LNCaP clone FGC (cell line): Measurements from ENCODE around the gene JMY.

Experiments
- DNase-seq: peaks from one replicate; pipeline ENCODE4 v3.0.0-alpha.2; 2011; ENCODE audit warnings: low read depth
- H3K4me3 ChIP-seq: 2 replicates; pipeline ENCODE4 v1.5.1; 2011; ENCODE audit warnings: mild to moderate bottlenecking, low read depth, low read length, control low read depth
- TF ChIP-seq, protein P1 (sequence below): IDR thresholded peaks from 2 replicates; pipeline ENCODE4 v1.5.1; 2012; ENCODE audit warnings: mild to moderate bottlenecking; ENCODE audit not compliant: control insufficient read depth, insufficient read depth; ENCODE audit errors: extremely low read depth

Gene JMY

DNA sequence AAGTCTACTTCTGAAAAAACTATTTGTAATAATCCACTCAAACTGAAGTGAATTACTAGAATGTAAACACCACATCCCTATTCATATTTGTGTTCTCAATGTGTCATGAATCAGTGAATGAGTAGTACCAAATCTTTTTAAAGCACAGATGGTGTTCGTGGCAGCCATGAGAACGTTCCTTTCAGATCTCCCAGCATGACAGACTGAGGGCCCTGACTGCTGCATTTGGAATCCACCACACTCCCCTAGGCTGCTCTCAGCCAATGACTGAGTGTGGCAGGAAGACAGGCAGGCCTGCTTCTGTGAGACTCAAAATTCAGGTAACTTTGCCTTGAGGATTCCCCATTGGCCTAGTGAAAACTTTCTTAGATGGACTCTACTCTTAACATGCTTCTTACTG lies 10.9 kb upstream of the JMY start:
- TF ChIP-seq, protein P1, sequence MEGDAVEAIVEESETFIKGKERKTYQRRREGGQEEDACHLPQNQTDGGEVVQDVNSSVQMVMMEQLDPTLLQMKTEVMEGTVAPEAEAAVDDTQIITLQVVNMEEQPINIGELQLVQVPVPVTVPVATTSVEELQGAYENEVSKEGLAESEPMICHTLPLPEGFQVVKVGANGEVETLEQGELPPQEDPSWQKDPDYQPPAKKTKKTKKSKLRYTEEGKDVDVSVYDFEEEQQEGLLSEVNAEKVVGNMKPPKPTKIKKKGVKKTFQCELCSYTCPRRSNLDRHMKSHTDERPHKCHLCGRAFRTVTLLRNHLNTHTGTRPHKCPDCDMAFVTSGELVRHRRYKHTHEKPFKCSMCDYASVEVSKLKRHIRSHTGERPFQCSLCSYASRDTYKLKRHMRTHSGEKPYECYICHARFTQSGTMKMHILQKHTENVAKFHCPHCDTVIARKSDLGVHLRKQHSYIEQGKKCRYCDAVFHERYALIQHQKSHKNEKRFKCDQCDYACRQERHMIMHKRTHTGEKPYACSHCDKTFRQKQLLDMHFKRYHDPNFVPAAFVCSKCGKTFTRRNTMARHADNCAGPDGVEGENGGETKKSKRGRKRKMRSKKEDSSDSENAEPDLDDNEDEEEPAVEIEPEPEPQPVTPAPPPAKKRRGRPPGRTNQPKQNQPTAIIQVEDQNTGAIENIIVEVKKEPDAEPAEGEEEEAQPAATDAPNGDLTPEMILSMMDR, result no peak
- H3K4me3 ChIP-seq, result no peak overlapping the region
- no peak for DNase-seq

DNA sequence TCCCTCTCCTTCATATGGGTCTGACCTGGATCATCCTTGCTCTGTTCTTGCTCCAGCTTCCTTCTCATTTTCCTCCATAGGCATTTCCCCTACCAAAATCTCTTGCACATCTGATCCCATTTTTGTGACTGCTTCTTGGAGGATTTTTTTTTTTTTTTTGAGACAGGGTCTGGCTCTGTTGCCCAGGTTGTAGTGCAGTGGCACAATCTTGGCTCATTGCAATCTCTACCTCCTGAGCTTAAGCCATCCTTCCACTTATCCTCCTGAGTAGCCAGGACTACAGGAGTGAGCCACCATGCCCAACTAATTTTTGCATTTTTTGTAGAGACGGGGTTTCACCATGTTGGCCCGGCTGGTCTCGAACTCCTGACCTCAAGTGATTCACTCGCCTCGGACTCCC lies 10.5 kb upstream of the JMY start:
- no peak overlapping the region for H3K4me3 ChIP-seq
- DNase-seq, result no peak
- TF ChIP-seq, protein P1, result no peak

DNA sequence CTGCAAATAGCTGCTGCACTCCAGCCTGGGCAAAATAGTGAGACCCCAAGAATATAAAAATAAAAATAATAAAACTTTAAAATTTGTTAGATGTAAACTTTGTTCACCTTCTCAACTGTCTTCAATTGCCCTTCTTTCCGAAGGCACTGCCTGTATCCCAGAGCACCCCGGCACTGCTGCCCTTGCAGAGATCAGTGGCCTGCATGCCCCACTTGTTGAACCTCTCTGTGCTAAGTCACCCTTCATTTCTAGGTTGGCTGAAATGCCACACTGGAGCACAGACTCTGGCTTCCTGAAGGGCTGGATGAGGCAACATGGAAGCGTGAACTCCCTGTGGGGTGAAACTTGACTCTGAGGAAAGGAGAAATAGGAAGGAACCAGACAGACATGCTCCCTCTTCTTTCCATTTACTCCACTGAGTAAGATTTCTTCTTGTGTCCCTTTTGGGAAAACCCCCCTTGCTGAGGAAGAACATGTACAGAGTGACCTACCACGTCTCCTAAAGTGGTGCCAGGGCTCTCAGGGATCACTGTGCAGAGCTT lies 8.4 kb upstream of the JMY start:
- TF ChIP-seq, protein P1, result no peak
- no peak for DNase-seq
- no peak overlapping the region for H3K4me3 ChIP-seq

DNA sequence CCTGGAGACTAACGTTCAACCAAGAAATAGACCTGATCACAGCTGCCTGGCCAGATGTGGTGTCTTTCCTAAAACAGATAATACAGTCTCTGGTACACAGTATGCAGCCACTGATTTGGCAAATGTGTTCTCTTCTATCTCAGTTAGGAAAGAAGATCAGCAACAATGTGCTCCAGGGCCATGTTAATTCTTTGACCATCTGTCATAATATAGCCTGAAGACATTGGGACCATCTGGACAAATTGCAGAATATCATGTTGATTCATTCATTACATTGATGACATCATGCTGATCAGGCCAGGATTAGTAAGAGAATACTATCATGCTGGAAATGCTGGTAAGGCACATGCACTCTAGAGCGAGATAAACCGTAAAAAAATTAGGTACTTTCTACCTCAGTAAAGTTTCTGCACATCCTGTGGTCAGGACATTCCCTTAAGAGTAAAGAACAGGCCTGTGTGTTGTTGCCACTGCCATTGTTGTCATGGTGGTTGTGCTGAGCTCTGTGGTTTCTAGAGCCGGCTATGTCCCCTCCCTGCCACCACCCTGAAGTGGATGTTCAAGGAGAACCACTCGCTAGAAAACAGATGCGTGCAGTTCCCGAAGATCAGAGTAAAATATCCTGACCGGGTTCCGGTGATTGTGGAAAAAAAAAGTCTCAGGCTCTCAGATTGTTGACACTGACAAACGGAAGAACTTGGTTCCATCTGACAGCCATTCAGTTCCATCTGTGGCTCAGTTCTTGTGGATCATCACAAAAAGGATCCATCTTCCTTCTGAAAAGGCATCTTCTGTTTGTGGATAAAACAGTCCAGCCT lies 6.4 kb upstream of the JMY start:
- H3K4me3 ChIP-seq, result no peak overlapping the region
- no peak for DNase-seq
- TF ChIP-seq, protein P1, result no peak

DNA sequence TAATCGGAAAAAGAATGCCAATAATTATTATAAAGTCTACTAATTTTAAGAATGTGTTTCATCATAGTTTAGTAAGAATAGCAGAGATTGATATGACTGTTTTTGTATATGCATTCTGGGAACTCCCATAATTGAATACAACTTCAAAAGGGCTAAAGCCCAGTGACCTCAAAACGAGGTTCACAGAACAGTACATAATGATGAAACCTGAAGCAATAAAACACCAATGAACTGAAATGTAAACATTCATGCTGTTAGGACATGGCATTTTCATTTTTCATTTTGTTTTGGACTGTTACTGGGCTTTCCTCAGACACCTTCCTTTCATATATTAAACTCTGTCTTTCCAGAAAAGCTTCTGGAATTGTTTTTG lies 684 bp upstream of the JMY start:
- H3K4me3 ChIP-seq, result peak overlapping the region; percentile 67
- TF ChIP-seq, protein P1, result no peak
- DNase-seq, result peak; percentile 69

DNA sequence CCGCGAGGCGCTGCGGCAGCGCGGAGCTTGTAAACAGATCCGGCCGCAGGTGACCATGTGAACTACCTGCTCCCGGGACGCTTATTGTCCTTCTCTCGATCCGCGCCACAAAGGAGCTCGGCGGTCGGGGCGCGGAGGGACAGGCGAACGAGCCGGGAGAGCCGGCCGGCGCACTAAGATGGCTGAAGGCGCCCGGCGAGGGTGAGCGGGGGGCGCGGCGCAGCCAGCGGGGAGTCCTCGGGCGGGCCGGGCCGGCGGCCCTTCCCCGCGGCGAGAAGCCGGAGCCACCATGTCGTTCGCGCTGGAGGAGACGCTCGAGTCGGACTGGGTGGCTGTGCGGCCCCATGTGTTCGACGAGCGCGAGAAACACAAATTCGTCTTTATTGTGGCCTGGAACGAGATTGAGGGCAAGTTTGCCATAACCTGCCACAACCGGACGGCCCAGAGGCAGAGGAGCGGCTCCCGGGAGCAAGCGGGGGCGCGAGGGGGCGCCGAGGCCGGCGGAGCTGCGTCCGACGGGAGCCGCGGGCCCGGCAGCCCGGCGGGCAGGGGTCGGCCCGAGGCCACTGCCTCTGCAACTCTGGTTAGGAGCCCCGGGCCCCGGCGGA lies 535 bp downstream of the JMY start:
- H3K4me3 ChIP-seq, result peak overlapping the region; percentile 67
- TF ChIP-seq, protein P1, result 0 out of 2 replicates have a peak, but pooled peaks have one; percentile 0
- DNase-seq, result no peak
